ENCODE measurements around the gene HSD17B13.
"Not testable (repeated sequence)": the region's sequence is repeated elsewhere in the genome, so short reads cannot be mapped to it uniquely, and the experiment has no call there.

Gene HSD17B13

DNA sequence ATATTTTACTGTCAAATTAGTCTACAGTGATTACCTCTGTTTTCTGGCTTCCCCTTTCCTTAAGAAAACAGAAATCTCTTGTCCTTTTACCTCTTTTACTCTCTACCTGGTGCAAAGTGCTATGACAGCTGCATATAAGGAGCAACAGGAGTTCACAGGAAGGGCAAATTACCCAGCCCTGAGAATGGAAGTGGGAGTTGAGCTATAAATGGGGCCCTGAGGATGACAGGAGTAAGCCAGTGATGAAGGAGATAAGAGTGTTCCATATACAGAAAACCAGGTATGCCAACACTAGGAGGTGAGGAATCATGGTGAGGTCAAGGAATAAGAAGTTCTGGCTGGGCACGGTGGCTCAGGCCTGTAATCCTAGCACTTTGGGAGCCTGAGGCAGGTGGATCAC, 4.5 kb upstream of the HSD17B13 start:
- DNase-seq (ENCODE audit: low read depth), result no peak
- TF ChIP-seq, protein P1, sequence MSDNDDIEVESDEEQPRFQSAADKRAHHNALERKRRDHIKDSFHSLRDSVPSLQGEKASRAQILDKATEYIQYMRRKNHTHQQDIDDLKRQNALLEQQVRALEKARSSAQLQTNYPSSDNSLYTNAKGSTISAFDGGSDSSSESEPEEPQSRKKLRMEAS (IDR thresholded peaks at IDR 0.05; ENCODE audit: low read depth, low read length), result no peak
- no peak for TF ChIP-seq MYC (IDR thresholded peaks at IDR 0.05; ENCODE audit: low read depth, low read length)
- H3K4me3 ChIP-seq (ENCODE audit: low read depth, low read length), result no peak overlapping the region

GRCh38 chr4:87326460-87326859, 3.8 kb upstream of the HSD17B13 start:
- H3K4me3 ChIP-seq (ENCODE audit: low read depth, low read length), result no peak overlapping the region
- no peak for DNase-seq (ENCODE audit: low read depth)
- no peak for TF ChIP-seq MYC (IDR thresholded peaks at IDR 0.05; ENCODE audit: low read depth, low read length)
- TF ChIP-seq, protein P1 (IDR thresholded peaks at IDR 0.05; ENCODE audit: low read depth, low read length), result no peak
- no peak for TF ChIP-seq POLR2A (IDR thresholded peaks at IDR 0.05; ENCODE audit: extremely low read depth, insufficient read length)
- TF ChIP-seq, protein P2, sequence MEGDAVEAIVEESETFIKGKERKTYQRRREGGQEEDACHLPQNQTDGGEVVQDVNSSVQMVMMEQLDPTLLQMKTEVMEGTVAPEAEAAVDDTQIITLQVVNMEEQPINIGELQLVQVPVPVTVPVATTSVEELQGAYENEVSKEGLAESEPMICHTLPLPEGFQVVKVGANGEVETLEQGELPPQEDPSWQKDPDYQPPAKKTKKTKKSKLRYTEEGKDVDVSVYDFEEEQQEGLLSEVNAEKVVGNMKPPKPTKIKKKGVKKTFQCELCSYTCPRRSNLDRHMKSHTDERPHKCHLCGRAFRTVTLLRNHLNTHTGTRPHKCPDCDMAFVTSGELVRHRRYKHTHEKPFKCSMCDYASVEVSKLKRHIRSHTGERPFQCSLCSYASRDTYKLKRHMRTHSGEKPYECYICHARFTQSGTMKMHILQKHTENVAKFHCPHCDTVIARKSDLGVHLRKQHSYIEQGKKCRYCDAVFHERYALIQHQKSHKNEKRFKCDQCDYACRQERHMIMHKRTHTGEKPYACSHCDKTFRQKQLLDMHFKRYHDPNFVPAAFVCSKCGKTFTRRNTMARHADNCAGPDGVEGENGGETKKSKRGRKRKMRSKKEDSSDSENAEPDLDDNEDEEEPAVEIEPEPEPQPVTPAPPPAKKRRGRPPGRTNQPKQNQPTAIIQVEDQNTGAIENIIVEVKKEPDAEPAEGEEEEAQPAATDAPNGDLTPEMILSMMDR (IDR thresholded peaks at IDR 0.05; ENCODE audit: low read depth, low read length), result no peak

DNA sequence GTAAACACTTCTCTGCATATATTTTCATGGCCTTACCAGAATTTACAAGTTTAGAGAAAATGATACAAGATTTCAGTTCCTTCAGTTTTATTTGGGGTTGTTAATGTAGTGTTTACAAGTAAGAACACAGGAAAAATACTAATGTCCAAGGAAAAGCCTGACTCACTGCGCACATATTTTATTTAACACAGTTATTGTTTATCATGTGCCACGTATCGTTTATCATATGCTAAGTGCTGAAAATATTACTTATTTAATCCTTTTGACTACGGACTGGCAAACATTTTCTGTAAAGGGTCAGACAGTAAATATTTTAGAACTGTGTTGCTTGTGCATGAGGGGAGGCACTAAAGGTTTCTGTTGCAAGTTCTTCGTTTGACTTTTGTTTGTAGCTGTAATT, 794 bp downstream of the HSD17B13 start:
- no peak for DNase-seq (ENCODE audit: low read depth)
- no peak overlapping the region for H3K4me3 ChIP-seq (ENCODE audit: low read depth, low read length)
- TF ChIP-seq, protein P2 (IDR thresholded peaks at IDR 0.05; ENCODE audit: low read depth, low read length), result no peak
- TF ChIP-seq, protein P1 (IDR thresholded peaks at IDR 0.05; ENCODE audit: low read depth, low read length), result no peak
- TF ChIP-seq MYC (IDR thresholded peaks at IDR 0.05; ENCODE audit: low read depth, low read length), result no peak
- TF ChIP-seq POLR2A (IDR thresholded peaks at IDR 0.05; ENCODE audit: extremely low read depth, insufficient read length), result no peak

DNA sequence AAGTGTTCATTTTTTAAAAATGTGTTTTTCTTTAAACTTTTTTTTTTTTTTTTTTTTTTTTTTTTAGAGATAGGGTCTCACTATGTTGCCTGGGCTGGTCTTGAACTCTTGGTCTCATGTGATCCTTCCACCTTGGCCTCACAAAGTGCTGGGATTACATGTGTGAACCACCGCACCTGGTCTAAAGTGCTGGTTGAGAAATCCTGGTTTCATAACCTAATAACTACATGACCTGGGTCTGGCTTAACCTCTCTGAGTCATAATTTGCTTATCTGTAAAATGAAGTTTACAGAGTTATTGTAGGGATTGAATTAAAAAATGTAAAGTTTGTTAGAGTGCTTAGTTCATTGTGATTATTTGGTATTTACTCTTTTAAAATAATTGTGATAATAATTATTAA, 5.2 kb downstream of the HSD17B13 start:
- TF ChIP-seq POLR2A (IDR thresholded peaks at IDR 0.05; ENCODE audit: extremely low read depth, insufficient read length) (no peak), MYC (IDR thresholded peaks at IDR 0.05; ENCODE audit: low read depth, low read length) (no peak)
- TF ChIP-seq, protein P2 (IDR thresholded peaks at IDR 0.05; ENCODE audit: low read depth, low read length), result no peak
- TF ChIP-seq, protein P1 (IDR thresholded peaks at IDR 0.05; ENCODE audit: low read depth, low read length), result no peak
- no peak overlapping the region for H3K4me3 ChIP-seq (ENCODE audit: low read depth, low read length)
- no peak for DNase-seq (ENCODE audit: low read depth)

DNA sequence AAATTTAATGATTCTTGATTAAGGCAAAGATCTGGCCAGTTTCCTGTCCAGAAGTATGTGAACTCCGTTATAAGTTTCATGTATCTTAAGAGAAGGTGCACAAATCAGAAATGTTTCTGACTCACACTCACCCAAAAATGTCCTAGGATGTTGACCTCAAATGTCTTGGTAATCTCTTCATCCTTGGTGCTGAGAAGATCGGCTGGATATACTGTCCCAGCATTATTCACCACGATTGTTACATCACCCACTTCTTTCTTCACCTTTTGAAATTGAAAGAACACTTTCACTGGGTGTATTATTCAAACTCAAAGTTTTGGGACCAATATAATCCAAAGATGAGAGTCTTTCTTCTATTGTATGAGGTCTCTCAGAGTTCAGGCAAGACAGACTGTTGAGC, 5.7 kb downstream of the HSD17B13 start:
- TF ChIP-seq MYC (IDR thresholded peaks at IDR 0.05; ENCODE audit: low read depth, low read length) (no peak), POLR2A (IDR thresholded peaks at IDR 0.05; ENCODE audit: extremely low read depth, insufficient read length) (no peak)
- TF ChIP-seq, protein P2 (IDR thresholded peaks at IDR 0.05; ENCODE audit: low read depth, low read length), result no peak
- TF ChIP-seq, protein P1 (IDR thresholded peaks at IDR 0.05; ENCODE audit: low read depth, low read length), result no peak
- peak; percentile 7 for DNase-seq (ENCODE audit: low read depth)

GRCh38 chr4:87315000-87315399, 7.7 kb downstream of the HSD17B13 start:
- not testable (repeated sequence) for DNase-seq (ENCODE audit: low read depth); H3K4me3 ChIP-seq (ENCODE audit: low read depth, low read length)

More for the DNA sequence above, 5.7 kb downstream of the HSD17B13 start:
- H3K4me3 ChIP-seq (ENCODE audit: low read depth, low read length), result no peak overlapping the region

DNA sequence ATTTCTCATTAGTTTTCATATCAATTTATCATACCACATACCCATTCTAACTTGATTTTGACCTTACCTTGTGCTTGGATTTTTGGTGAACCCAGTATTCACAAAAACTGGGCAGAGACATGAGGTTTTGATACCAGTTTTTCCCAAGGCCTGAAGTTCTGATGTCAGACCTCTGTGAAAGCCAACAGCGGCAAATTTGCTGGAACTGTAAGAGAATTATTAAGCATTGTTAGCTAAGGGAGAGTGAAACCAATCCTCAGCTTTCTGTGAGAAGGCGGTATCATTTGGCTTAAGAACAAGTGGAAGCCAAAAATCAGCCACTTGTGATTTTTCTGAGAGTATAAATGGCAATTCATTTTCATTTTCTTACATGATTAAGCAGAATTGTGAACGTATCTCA, 8.9 kb downstream of the HSD17B13 start:
- no peak for DNase-seq (ENCODE audit: low read depth)
- no peak overlapping the region for H3K4me3 ChIP-seq (ENCODE audit: low read depth, low read length)
- TF ChIP-seq MYC (IDR thresholded peaks at IDR 0.05; ENCODE audit: low read depth, low read length), result no peak
- TF ChIP-seq POLR2A (IDR thresholded peaks at IDR 0.05; ENCODE audit: extremely low read depth, insufficient read length), result no peak
- TF ChIP-seq, protein P1 (IDR thresholded peaks at IDR 0.05; ENCODE audit: low read depth, low read length), result no peak
- TF ChIP-seq, protein P2 (IDR thresholded peaks at IDR 0.05; ENCODE audit: low read depth, low read length), result no peak
